Fibroblast of lung (primary cell): ENCODE measurements around the gene SLC26A8.

ENCODE experiments used
- CTCF ChIP-seq, 2 donors: IDR thresholded peaks in 1 of 2; conservative IDR thresholded peaks in 1 of 2; 1 replicate in 1 of 2; 2 replicates in 1 of 2; pipeline ENCODE4 v1.5.1; 2011 to 2012; ENCODE audit warnings: low read length in 2 of 2, control low read depth in 1 of 2, inconsistent platforms in 1 of 2, low read depth in 1 of 2, mild to moderate bottlenecking in 1 of 2
- EZH2 ChIP-seq: IDR thresholded peaks from 2 replicates; pipeline ENCODE4 v1.5.1; 2012; ENCODE audit warnings: low read length, control low read depth, mild to moderate bottlenecking; ENCODE audit errors: missing control alignments

GRCh38 chr6:35897486-35897885 is 127.0 kb downstream of the SLC26A8 start:
- no peak for TF ChIP-seq CTCF (conservative IDR thresholded peaks at IDR 0.05 in 1 of 2, IDR thresholded peaks at IDR 0.05 in 1 of 2; ENCODE audit: low read depth in 1 of 2, low read length in 2 of 2)
- TF ChIP-seq EZH2: no peak
